Epidermal melanocyte (primary cell): ENCODE measurements around the gene THSD4.
"Not testable (repeated sequence)": the region's sequence is repeated elsewhere in the genome, so short reads cannot be mapped to it uniquely, and the experiment has no call there.

Experiments used
- DNase-seq: peaks from one replicate; pipeline ENCODE4 v3.0.0; 2011; ENCODE audit warnings: low spot score; ENCODE audit not compliant: insufficient read length

THSD4 gene

DNA sequence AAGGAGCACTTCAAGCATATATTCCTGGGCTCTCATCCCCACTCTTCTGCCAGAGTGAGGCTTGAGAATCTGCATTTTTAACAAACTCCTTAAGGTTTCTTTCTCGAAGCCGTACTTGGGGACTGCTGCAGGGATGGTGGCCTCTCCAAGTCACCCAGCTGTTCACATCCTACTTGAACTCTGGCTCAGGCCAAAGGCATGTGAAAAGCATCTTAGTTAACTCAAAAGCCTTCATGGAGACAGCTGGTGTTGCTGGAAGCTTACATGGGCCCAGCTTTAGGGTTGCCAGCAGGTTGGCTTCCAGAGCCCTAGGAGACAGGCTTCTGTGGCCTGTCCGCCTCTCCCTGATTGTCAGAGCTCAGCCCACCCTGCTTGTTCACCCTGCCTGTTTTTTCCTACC lies 139.2 kb downstream of the THSD4 start:
- no peak for DNase-seq

DNA sequence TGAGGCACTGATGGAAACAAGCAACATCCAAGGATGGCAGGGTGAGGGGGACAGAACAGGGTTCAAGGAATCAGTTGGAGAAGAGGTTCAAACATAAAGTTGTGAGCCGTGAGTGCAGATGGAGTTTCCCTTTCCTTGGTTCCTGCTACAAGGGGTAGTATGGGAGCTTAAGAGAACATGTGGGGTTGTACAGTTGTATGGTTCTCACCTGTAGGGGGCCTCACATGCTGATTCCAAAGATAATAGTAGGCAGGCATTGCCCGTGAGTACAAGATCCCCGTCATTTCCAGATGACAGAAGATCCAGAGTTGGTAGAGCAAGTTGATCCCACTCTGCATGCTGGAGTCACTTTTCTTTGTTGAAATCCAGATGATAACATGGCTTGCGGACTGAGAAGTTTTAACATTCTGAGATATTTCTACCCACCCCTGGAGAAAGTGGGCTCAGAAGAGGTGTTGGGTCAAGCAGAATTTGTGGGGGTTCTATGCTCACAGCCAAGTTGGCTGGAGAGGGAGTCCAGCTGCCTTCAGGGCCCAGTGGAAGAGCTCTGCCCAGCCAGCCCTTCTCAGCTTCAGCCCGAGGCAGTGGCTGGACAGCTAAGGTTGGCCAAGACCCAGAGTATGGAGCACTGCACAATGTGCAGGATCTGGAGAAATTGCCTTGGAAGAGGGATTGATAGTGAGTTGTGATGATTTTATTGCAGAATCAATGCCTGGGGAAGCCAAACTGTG lies 141.8 kb downstream of the THSD4 start:
- DNase-seq: no peak

- no peak for DNase-seq
These were observed 144.6 kb downstream of the THSD4 start for GRCh38 chr15:71259866-71260265.

GRCh38 chr15:71261418-71261817 lies 146.1 kb downstream of the THSD4 start:
- DNase-seq: no peak

- DNase-seq: no peak
These were observed 146.6 kb downstream of the THSD4 start for GRCh38 chr15:71261909-71262308.

DNA sequence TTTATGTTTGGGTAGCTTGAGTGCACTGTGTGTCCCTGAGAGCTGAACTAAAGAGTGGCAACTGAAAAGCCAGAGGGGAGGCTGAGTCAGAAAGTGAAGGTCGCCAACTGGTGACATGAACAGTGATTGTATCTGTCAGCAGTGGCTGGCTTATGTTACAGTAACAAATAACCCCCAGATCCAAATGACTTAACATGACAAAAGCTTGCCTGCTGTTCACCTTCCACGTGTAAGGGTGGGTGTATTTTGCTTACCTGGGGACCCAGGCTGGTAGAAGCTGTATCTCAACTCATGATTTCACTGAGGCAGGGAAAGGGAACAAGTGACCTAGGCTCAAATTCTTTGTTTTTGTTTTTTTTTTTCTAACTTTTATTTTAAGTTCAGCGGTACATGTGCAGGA lies 147.3 kb downstream of the THSD4 start:
- no peak for DNase-seq

DNA sequence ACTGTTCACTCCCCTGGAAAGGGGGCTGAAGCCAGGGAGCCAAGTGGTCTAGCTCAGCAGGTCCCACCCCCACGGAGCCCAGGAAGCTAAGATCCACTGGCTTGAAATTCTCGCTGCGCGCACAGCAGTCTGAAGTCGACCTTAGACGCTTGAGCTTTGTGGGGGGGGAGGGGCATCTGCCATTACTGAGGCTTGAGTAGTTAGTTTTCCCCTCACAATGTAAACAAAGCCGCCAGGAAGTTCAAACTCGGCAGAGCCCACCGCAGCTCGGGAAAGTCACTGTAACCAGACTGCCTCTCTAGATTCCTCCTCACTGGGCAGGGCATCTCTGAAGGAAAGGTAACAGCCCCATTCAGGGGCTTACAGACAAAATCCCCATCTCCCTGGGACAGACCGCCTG lies 150.3 kb downstream of the THSD4 start:
- DNase-seq: not testable (repeated sequence)

- no peak for DNase-seq
These were observed 156.1 kb downstream of the THSD4 start for GRCh38 chr15:71271327-71271726.

DNA sequence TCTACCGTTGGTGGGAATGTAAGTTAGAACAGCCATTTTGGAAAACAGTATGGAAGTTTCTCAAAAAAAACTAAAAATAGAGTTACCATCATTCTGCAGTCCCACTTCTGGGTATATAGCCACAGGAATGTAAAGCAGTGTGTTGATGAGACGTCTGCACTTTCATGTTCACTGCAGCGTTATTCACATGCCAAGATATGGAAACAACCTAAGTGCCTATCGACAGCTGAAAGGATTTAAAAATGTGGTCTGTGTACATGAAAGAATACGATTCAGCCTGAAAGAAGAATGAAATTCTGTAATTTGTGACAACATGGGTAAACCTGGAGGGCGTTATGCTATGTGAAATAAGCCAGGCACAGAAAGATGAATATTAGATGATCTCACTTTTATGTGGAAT lies 157.7 kb downstream of the THSD4 start:
- DNase-seq: no peak

DNA sequence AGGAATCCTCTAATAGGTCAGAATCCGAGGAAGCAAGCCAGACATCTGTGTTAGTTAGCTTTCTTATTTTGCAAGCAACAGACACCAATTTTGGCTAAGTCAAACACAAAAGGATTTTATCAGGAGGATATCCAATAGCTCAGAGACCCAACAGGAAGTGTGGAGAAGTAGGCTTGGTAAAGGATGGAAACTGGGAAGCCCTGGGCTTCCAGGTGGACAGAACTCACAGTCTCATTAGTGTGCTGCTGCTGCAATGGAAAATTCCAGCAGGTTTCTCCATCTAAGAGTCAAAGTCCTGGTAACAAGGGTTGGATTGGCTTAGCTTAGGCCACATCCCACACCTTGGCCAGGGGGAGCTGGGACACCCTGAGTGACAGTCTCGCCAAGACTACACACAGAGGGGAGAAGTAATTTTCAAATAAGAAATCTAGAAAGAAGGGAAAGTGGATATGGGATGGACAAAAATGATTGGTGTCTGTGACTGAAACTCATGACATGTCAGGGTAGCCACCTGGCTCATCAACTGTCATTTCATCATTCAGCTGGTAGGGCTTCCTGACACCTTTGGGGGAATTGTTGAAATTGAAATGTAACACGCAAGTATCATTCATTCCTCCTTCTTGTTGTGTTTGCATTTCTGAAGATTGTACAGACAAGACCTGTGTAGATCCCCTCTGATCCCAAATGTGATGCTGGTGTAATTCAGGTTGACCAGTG lies 158.6 kb downstream of the THSD4 start:
- no peak for DNase-seq

GRCh38 chr15:71274448-71274798 lies 159.2 kb downstream of the THSD4 start:
- no peak for DNase-seq

GRCh38 chr15:71275098-71275497 lies 159.8 kb downstream of the THSD4 start:
- no peak for DNase-seq

GRCh38 chr15:71275566-71276335 lies 160.5 kb downstream of the THSD4 start:
- DNase-seq: no peak

DNA sequence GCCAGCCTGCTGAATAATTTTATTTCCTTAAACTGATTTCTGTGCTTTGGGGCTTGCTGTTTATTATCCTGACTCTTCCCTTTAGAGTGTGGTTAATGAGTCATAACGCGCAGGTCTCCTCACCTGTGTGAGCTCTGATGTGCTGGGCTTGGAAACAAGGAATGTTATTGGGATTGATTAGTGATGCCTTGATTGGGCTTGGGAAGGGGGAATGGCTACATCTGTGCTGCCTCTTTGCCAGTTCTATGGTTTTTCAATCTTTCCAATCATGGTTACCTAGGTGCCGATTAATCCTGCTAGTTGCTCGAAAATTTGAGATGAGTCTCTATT lies 161.0 kb downstream of the THSD4 start:
- no peak for DNase-seq

DNA sequence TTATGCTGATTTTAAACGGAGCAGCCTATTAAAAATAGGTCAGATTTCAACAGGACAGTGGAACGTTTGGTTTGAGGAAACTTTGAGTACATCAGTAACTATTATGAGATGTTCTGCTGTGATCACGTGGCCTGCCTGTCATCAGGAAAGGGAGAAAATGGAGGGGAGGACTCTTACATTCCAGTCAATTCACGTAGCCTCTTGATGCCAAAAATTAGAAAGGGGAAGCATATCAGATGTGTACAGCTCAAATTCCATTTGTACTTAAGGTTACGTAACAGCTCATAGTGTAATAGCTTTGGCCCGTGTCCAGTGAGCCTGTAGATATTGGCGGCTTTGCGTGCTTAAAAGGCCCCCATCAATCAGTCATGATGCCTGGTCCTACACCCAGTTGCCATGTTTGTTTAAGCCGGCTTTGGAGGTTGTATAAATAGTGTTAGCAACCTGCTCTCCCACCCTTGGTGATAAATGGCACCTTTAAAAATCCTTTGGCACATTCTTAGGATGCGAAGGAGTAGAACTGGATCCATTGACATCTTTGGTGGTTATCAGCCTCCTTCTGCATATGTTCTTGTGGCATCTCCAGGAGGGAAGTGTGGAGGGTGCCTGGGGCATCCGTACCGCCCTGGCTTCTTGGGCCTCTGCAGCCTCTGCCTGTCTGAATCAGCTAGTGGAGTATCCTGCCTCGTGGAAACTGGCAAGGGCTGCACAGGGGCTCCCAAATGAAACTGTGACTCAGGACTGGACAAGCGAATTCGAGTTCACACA lies 163.9 kb downstream of the THSD4 start:
- DNase-seq: no peak

DNA sequence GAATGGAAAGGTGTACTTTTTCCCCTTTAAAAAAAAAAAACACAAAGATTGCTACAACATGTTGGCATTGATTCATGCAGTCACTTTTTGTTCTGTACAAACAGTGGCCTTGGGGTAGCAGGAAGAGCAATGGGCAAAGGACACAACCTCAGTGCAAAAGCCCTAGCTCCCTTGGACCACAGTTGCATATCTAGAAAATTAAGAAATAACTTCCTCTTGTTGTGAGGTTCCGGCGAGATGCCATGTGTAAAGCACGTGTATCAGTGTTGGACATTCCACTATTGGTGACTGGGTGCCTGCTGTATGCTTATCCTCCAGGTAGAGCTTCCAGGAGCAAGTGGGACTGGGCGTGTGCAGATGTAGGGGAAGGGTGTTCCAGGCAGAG lies 164.5 kb downstream of the THSD4 start:
- DNase-seq: no peak

DNA sequence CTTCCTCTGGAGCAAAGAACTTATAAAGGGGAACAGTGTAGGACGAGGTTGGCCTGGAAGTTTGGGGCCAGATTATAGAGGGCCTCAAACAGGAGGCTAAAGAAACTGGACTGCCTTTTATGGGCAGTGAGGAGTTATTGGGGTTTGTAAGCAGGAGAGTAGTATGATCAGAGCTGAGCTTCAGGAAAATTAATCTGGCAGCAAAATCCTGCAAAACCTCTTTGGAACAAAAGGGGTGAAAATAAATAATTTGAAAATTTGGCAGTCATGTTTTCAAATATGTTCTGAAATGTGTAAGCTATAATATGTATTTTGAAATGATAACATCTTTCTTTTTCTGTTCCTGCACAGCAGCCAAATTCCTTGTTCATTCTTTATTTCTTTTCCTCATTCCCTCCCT lies 164.9 kb downstream of the THSD4 start:
- no peak for DNase-seq

DNA sequence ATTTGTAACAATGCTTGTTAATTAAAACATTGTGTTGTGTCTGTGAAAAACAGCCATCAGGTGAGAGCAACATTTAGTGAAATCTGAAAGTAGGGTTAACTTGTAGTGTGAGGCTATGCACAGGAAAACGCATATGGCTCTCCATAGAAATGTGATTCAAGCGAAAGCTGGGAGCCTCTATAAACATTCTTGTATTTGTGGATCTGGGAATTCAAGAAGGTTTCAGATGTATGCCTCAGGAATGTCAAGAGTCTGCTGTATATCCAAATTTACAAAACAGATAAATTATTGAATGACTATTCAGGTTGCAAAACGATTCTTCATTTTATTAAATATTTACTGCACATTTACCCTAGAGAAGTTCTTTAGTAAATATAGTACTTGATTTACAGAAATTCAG lies 166.0 kb downstream of the THSD4 start:
- DNase-seq: no peak

DNA sequence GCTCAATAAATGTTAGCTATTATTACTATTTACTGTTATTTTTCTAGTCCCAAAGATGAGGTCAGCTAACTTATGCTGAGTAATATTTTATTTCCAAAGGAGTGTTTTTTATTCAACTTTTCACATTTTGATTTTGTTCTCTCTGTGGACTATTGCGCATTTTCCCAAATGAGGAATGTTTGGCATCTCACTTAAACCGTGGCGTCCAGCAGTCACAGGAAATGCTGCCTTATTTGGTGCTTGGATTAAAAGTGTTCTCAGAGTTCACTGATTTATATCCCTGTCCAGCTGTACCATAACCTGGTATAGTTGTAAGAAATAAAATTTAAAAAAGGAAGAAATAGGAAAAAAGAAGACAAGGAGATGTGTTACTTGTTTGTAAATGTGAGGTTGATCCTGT lies 166.8 kb downstream of the THSD4 start:
- DNase-seq: no peak

- no peak for DNase-seq
These were observed 173.2 kb downstream of the THSD4 start for GRCh38 chr15:71288348-71288955.

DNA sequence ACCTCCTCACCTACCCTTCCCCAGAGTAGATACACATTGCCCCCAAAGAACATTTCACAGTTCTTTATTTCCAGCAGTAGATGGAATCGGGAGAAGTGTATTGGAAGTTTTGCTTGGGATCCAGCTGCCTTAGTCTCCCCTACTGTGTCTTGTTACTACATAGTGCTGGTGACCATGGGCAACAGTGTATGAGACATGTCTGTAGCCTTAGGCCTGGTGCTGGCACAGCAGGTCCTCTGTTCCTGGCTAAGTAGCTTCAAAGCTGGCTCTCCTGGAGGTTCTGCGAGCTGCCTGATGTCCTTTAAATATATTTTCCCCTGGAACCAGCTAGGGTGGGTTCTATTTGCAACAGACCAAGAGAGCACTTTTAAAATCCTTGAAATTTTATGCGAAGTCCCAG lies 174.7 kb downstream of the THSD4 start:
- no peak for DNase-seq
